H1 (cell line): ENCODE results near the gene DACT1. TPM values are rescaled to one million over a fixed set of nuclear protein-coding genes. Genes with fewer than 3 reads are reported as not detected.

ENCODE experiments used
- polyA plus RNA-seq, 7 experiments: library from polyadenylated mRNA; depleted of rRNA in 3 of 7; stranded (reverse) in 5 of 7; unstranded in 2 of 7; fragments of >200 nt in 5 of 7; fragments of 200-250 nt in 2 of 7; gene quantifications; 1 replicate in 5 of 7; 2 replicates in 1 of 7; 4 replicates in 1 of 7; pipeline versions ENCODE4 v1.2.1 to v1.2.3, GENCODE V29; 2011 to 2013; ENCODE audit warnings: missing spikeins in 2 of 7, mixed read lengths in 2 of 7
- total RNA-seq: library from RNA; stranded (reverse); fragmentation: NEBNext Ultra II Directional; extraction: Animal tissue kit (Norgen Biotek cat#: 25700); gene quantifications from 2 replicates; pipeline ENCODE4 v1.2.1, GENCODE V29; 2021
- TF ChIP-seq, protein P1 (sequence below): fragments of 300-600 bp; sonication (generic); IDR thresholded peaks from 2 replicates; pipeline ENCODE4 v1.7.1; 2012; ENCODE audit warnings: low read length, moderate library complexity, mild to moderate bottlenecking, inconsistent platforms; ENCODE audit not compliant: insufficient replicate concordance

The DACT1 gene
- total and polyA plus RNA-seq, 2 of the 8 experiments (the other 6 are each of a cell fraction or from before 2014, with no cell fraction given): 3.2 to 29.8 TPM

- TF ChIP-seq, protein P1, sequence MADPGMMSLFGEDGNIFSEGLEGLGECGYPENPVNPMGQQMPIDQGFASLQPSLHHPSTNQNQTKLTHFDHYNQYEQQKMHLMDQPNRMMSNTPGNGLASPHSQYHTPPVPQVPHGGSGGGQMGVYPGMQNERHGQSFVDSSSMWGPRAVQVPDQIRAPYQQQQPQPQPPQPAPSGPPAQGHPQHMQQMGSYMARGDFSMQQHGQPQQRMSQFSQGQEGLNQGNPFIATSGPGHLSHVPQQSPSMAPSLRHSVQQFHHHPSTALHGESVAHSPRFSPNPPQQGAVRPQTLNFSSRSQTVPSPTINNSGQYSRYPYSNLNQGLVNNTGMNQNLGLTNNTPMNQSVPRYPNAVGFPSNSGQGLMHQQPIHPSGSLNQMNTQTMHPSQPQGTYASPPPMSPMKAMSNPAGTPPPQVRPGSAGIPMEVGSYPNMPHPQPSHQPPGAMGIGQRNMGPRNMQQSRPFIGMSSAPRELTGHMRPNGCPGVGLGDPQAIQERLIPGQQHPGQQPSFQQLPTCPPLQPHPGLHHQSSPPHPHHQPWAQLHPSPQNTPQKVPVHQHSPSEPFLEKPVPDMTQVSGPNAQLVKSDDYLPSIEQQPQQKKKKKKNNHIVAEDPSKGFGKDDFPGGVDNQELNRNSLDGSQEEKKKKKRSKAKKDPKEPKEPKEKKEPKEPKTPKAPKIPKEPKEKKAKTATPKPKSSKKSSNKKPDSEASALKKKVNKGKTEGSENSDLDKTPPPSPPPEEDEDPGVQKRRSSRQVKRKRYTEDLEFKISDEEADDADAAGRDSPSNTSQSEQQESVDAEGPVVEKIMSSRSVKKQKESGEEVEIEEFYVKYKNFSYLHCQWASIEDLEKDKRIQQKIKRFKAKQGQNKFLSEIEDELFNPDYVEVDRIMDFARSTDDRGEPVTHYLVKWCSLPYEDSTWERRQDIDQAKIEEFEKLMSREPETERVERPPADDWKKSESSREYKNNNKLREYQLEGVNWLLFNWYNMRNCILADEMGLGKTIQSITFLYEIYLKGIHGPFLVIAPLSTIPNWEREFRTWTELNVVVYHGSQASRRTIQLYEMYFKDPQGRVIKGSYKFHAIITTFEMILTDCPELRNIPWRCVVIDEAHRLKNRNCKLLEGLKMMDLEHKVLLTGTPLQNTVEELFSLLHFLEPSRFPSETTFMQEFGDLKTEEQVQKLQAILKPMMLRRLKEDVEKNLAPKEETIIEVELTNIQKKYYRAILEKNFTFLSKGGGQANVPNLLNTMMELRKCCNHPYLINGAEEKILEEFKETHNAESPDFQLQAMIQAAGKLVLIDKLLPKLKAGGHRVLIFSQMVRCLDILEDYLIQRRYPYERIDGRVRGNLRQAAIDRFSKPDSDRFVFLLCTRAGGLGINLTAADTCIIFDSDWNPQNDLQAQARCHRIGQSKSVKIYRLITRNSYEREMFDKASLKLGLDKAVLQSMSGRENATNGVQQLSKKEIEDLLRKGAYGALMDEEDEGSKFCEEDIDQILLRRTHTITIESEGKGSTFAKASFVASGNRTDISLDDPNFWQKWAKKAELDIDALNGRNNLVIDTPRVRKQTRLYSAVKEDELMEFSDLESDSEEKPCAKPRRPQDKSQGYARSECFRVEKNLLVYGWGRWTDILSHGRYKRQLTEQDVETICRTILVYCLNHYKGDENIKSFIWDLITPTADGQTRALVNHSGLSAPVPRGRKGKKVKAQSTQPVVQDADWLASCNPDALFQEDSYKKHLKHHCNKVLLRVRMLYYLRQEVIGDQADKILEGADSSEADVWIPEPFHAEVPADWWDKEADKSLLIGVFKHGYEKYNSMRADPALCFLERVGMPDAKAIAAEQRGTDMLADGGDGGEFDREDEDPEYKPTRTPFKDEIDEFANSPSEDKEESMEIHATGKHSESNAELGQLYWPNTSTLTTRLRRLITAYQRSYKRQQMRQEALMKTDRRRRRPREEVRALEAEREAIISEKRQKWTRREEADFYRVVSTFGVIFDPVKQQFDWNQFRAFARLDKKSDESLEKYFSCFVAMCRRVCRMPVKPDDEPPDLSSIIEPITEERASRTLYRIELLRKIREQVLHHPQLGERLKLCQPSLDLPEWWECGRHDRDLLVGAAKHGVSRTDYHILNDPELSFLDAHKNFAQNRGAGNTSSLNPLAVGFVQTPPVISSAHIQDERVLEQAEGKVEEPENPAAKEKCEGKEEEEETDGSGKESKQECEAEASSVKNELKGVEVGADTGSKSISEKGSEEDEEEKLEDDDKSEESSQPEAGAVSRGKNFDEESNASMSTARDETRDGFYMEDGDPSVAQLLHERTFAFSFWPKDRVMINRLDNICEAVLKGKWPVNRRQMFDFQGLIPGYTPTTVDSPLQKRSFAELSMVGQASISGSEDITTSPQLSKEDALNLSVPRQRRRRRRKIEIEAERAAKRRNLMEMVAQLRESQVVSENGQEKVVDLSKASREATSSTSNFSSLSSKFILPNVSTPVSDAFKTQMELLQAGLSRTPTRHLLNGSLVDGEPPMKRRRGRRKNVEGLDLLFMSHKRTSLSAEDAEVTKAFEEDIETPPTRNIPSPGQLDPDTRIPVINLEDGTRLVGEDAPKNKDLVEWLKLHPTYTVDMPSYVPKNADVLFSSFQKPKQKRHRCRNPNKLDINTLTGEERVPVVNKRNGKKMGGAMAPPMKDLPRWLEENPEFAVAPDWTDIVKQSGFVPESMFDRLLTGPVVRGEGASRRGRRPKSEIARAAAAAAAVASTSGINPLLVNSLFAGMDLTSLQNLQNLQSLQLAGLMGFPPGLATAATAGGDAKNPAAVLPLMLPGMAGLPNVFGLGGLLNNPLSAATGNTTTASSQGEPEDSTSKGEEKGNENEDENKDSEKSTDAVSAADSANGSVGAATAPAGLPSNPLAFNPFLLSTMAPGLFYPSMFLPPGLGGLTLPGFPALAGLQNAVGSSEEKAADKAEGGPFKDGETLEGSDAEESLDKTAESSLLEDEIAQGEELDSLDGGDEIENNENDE: no peak
Observed at GRCh38 chr14:58667900-58668299, 30.1 kb downstream of the DACT1 start (continued).
